Stimulated activated CD4-positive, alpha-beta T cell treated with anti-CD3 and anti-CD28 coated beads, Interleukin-15, amount 100 ng/mL, for 24 hours (primary cell): ENCODE measurements around the gene ZNF441.
"Not testable (repeated sequence)": the region's sequence is repeated elsewhere in the genome, so short reads cannot be mapped to it uniquely, and the experiment has no call there.

Source experiments
- DNase-seq: peaks from one replicate; pipeline ENCODE4 v3.0.0-alpha.2; 2020

ZNF441 gene

DNA sequence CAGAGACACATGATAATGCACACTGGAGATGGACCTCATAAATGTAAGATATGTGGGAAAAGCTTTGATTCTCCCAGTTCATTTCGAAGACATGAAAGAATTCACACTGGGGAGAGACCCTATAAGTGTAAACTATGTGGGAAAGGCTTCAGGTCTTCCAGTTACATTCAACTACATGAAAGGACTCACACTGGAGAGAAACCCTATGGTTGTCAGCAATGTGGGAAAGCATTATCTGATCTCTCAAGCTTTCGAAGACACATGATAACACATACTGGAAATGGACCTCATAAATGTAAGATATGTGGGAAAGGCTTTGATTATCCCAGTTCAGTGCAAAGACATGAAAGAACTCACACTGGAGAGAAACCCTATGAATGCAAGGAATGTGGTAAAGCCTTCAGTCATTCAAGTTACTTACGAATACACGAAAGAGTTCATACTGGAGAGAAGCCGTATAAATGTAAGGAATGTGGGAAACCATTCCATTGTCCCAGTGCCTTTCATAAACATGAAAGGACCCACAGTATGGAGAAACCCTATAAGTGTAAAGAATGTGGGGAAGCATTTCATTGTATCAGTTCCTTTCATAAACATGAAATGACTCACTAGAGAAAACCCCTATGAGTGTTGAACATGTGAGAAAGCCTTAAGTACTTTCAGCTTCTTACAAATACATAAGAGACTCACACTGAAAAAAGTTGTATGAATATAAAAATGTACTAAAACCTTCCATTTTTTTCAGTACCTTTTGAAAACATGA, 14.7 kb downstream of the ZNF441 start:
- no peak for DNase-seq

DNA sequence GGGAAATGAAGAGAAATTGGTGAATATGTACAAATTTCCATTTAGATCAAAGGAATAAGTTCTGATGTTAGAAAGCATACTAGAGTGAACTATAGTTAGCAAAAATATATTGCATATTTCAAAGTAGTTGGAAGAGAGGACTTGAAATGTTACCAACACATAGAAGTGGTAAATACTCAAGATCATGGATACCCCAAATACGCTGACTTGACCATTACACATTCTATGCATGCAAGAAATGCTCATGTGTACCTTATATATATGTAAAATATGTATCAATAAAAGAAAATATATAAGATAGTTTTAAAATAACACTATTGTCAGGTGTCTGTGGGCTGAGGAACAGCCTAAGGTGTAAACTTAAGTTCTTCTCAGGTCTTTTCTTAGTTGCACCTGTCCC, 17.0 kb downstream of the ZNF441 start:
- DNase-seq: no peak

GRCh38 chr19:11784356-11784755, 17.6 kb downstream of the ZNF441 start:
- no peak for DNase-seq

DNA sequence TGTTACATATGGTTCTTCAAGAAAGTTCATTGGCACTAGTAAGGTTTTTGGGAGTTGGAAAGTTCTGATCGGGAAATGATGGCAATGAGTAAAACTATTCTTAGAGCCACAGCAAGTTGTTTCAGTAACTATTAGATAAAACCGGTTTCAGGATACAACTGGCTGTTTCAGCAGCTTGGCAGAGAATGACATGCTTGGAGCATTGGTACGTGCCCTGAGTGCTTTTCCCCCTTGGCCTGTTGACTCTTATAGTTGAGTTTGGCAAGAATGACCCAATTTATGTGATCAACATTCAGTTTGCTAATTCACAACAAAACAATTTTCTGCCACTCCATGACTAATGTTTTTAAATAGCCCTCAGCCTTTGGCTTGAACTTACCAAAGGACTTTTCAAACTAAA, 20.7 kb downstream of the ZNF441 start:
- no peak for DNase-seq

DNA sequence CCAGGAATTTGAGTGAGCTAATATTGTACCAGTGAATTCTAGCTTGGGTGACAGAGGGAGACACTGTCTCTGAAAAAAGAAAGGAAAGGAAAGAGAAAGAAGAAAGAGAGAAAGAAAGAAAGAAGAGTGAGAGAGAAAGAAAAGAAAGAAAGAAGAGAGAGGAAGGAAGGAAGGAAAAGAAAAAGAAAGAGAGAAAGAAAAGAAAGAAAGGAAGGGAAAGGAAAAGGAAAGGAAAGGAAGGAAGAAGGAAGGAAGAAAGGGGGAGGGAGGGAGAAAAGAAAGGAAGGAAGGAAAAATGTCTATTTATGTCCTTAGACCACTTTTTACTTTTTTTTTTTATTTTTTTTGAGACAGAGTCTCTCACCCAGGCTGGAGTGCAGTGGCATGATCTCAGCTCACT, 26.1 kb downstream of the ZNF441 start:
- no peak for DNase-seq

GRCh38 chr19:11797491-11797890, 30.7 kb downstream of the ZNF441 start:
- DNase-seq: peak; percentile 87

DNA sequence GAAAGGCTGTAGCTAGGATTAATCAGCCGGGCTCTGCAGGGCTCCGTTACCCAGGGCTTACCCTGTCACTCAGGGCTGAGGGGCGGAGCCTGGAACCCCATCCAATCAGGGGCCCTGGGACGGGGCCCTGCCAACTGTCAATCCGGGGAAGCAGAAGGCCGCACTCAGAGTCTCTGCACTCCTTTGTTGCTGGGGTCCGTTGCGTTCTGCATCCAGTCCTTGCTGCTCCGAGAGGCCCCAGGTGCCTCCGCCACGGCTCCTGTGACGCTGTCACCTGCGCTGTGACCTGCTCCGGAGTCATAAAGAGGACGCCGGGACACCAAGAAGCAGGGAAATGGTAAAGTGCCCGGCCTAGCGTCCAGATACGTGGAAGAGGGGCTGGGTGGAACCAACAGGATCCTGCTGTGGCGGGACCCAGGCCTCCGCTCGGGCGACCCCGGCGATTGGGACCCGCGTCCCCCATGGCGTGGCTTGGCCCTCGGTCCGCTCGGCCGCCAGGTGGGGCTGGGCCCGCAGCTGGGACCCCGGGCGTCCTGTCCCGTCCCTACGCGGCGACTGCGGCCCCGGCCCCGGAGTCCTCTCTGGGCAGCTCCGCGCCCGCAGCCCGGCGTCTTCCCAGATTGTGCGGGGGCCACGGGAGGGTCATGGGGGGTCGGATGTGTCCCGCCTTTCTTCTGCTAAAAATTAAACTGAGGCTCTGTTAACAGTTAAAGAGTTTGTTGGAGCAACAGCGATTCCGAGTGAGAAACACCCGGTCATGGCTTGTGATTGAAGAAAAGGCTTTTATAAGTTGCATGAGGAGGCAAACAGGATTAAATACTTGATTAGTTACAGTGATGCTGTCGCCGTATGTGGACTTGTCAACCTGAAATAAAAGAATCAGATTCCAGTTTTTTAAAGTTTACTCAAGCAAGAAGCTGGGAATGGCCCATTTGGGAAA, 31.9 kb downstream of the ZNF441 start, which contains the start of gene ZNF491:
TSS of gene ZNF491 (plus strand) at position 133 of the 940 bp plus-strand sequence. CDS start 7,431 bp downstream, outside the sequence.
- peak; percentile 95 for DNase-seq

DNA sequence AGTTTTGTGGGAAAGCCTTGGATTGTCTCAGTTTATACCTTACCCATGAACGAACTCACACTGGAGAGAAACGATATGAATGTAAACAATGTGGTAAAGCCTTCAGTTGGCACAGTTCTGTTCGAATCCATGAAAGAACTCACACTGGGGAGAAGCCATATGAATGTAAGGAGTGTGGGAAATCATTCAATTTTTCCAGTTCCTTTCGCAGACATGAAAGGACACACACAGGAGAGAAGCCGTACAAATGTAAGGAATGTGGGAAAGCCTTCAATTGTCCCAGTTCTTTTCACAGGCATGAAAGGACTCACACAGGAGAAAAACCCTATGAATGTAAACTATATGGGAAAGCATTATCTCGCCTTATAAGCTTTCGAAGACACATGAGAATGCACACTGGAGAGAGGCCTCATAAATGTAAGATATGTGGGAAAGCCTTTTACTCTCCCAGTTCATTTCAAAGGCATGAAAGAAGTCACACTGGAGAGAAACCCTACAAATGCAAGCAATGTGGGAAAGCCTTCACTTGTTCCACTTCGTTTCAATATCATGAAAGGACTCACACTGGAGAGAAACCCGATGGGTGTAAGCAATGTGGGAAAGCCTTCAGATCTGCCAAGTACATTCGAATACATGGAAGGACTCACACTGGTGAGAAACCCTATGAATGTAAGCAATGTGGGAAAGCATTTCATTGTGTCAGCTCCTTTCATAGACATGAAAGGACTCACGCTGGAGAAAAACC, 39.7 kb downstream of the ZNF441 start:
- DNase-seq: no peak

DNA sequence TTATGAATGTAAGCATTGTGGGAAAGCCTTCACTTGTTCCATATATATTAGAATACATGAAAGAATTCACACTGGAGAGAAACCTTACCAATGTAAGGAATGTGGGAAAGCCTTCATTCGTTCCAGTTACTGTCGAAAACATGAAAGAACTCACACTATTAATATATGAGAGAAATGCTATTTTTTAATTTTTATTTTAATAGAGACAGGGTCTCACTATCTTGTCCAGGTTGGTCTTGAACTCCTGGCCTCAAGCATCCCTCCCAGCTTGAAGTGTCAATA, 40.2 kb downstream of the ZNF441 start:
- DNase-seq: no peak

DNA sequence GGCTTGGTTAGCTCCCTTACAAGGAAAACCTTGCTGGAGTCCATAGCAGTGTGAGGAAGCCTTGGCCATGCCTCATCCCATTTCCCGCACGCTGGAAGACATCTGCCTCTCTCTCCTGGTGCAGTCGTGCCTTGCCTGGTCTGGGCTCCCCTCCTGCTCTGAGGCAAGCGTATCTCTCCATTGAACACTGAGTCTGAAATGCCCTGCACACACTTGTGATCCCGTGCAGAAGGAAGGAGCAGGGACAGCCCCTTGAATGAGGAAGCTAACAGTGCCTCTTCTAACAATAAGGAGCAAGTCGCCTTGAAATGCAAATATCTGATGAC, 46.9 kb downstream of the ZNF441 start:
- DNase-seq: no peak

- peak; percentile 95 for DNase-seq
Measured at GRCh38 chr19:11814029-11814699, 47.4 kb downstream of the ZNF441 start, which contains the start of gene ZNF440. Gene ZNF440 (plus strand): TSS chr19:11814273. CDS start chr19:11814448, 175 bp downstream.

GRCh38 chr19:11814700-11815035, 47.9 kb downstream of the ZNF441 start:
- DNase-seq: no peak

DNA sequence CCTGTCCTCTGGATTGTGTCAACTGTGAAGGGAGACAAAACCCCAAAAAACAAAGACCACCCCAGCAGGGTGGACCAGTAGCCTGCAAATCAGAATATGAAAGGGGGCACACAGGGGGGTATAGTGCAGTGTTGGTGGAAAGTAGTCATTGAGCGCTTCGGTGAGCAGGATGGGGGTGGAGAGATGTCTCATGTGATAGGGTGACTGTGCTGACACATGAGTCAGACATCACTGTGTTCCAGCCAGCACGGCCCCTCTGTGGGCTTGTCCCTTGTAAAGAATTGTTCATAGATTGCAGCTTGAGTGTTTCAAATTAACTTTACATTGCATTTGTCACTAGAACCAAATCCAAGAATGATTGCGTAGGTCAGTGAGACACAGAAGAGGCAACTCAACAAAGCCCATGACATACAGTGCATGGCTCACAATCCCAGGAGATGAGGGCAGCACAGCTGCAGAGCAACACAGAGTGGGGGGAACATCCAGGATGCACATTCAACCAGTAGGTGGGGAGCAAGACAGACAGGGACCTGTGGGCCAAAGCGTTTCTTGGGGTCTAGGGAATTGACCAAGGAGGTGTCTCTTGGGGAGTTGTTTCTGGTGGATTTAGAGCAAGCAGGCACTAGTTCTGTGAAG, 54.8 kb downstream of the ZNF441 start:
- no peak for DNase-seq

- DNase-seq: not testable (repeated sequence)
Measured at GRCh38 chr19:11828957-11829876, 62.4 kb downstream of the ZNF441 start.

DNA sequence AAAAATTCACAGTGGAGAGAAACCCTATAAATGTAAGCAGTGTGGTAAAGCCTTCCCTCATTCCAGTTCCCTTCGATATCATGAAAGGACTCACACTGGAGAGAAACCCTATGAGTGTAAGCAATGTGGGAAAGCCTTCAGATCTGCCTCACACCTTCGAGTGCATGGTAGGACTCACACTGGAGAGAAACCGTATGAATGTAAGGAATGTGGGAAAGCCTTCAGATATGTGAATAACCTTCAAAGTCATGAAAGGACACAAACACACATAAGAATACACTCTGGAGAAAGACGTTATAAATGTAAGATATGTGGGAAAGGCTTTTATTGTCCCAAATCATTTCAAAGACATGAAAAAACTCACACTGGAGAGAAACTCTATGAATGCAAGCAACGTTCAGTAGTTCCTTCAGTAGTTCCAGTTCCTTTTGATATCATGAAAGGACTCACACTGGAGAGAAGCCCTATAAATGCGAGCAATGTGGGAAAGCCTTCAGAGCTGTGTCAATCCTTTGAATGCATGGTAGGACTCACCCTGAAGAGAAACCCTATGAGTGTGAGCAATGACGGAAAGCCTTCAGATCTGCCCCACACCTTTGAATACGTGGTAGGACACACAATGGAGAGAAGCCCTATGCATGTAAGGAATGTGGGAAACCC, 65.6 kb downstream of the ZNF441 start:
- no peak for DNase-seq

- DNase-seq: no peak
Measured at GRCh38 chr19:11833541-11833940, 66.7 kb downstream of the ZNF441 start.
